CD4-positive, alpha-beta memory T cell (primary cell): ENCODE results near the gene SEC11A. TPM values are rescaled to one million over a fixed set of nuclear protein-coding genes. Genes with fewer than 3 reads are reported as not detected.
"Not testable (repeated sequence)": the region's sequence is repeated elsewhere in the genome, so short reads cannot be mapped to it uniquely, and the experiment has no call there.

ENCODE experiments used
- CTCF ChIA-PET: fragments of 350-600 bp; sonication (Branson Sonifier 250); formaldehyde crosslinking; loops from one replicate; lab custom pipeline; 2021; ENCODE audit warnings: inconsistent platforms; ENCODE audit not compliant: partially characterized antibody; lab: Charles Lee
- POLR2A ChIA-PET: fragments of 350-600 bp; sonication (Branson Sonifier 250); formaldehyde crosslinking; loops from one replicate; lab custom pipeline; 2021; ENCODE audit not compliant: partially characterized antibody; lab: Charles Lee
- DNase-seq, 5 donors: peaks; one replicate each; pipeline versions ENCODE4 v3.0.0 to v3.0.0-alpha.2; 2020 to 2022; ENCODE audit warnings: mixed read lengths in 1 of 5
- H3K27ac ChIP-seq: one replicate; pipeline ENCODE4 v1.7.0; 2013; ENCODE audit warnings: low read depth, low read length
- H3K27me3 ChIP-seq: 2 replicates; pipeline ENCODE4 v1.7.0; 2013; ENCODE audit warnings: mild to moderate bottlenecking, low read length, moderate library complexity; ENCODE audit not compliant: insufficient read depth
- H3K36me3 ChIP-seq: 2 replicates; pipeline ENCODE4 v1.7.0; 2013; ENCODE audit warnings: mild to moderate bottlenecking, low read length, moderate library complexity; ENCODE audit not compliant: insufficient read depth
- H3K4me1 ChIP-seq: 2 replicates; pipeline ENCODE4 v1.7.0; 2013; ENCODE audit warnings: mild to moderate bottlenecking, low read length, moderate library complexity; ENCODE audit not compliant: insufficient read depth
- H3K4me3 ChIP-seq, 2 donors: one replicate each; pipeline ENCODE4 v1.7.0; 2013; ENCODE audit warnings: low read length in 2 of 2, mild to moderate bottlenecking in 1 of 2
- H3K9me3 ChIP-seq, 2 donors: one replicate each; pipeline ENCODE4 v1.7.0; 2013; ENCODE audit warnings: low read length in 2 of 2, control low read depth in 1 of 2; ENCODE audit not compliant: control insufficient read depth in 1 of 2
- H3K27ac Mint-ChIP-seq, 7 donors: one replicate each; pipeline ENCODE4 v1.8.0; 2020 to 2021; ENCODE audit warnings: mixed read lengths in 7 of 7, mild to moderate bottlenecking in 6 of 7, inconsistent platforms in 3 of 7, moderate library complexity in 3 of 7
- H3K27me3 Mint-ChIP-seq, 2 donors: one replicate each; pipeline ENCODE4 v1.8.0; 2020 to 2021; ENCODE audit warnings: mixed read lengths in 2 of 2
- H3K36me3 Mint-ChIP-seq, 2 donors: one replicate each; pipeline ENCODE4 v1.8.0; 2020 to 2021; ENCODE audit warnings: mixed read lengths in 2 of 2, inconsistent platforms in 1 of 2, mild to moderate bottlenecking in 1 of 2
- H3K4me1 Mint-ChIP-seq, 4 donors: one replicate each; pipeline ENCODE4 v1.8.0; 2020 to 2021; ENCODE audit warnings: mixed read lengths in 4 of 4, mild to moderate bottlenecking in 1 of 4
- H3K4me3 Mint-ChIP-seq, 8 donors: one replicate each; pipeline ENCODE4 v1.8.0; 2020 to 2021; ENCODE audit warnings: mixed read lengths in 8 of 8, mild to moderate bottlenecking in 7 of 8, moderate library complexity in 6 of 8, inconsistent platforms in 3 of 8
- H3K9me3 Mint-ChIP-seq, 8 donors: one replicate each; pipeline ENCODE4 v1.8.0; 2020 to 2021; ENCODE audit warnings: mixed read lengths in 8 of 8, mild to moderate bottlenecking in 5 of 8, inconsistent platforms in 3 of 8, moderate library complexity in 1 of 8
- intact Hi-C: fragments of 100-400 bp; cut with micrococcal nuclease; formaldehyde crosslinking; loops from one replicate; pipeline ENCODE4 v1.15.1; 2023
- polyA plus RNA-seq, 2 donors: library from polyadenylated mRNA; unstranded; fragments of 300-500 nt; fragmentation: Illumina TruSeq; gene quantifications; one replicate each; pipeline ENCODE4 v1.2.3, GENCODE V29; 2021
- total RNA-seq, 2 experiments: library from RNA; stranded (reverse); gene quantifications; one replicate each; pipeline ENCODE4 v1.2.3, GENCODE V29; 2021

SEC11A gene
- total and polyA plus RNA-seq, 4 experiments from 2014 or later = 85.0 to 168 (median 108) TPM

DNA sequence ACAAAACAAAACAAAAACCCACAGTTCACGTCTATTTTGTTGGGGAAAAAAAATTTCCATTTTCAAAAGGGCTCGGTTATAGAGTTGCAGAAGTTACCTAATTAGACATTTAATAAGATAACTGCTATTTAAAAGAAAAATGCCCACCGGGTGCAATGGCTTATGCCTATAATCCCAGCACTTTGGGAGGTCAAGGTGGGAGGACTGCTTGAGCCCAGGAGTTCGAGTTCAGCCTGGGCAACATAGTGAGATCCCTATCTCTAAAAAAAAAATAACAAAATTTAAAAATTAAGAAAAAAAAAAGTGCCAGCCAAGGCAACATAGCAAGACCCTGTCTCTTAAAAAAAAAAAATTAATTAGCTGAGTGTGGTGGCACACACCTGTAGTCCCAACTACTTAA, 19.2 kb downstream of the SEC11A start:
- H3K9me3 Mint-ChIP-seq = no peaks in the 10 kb centered on the region
- intact Hi-C loops = loop anchor here (10.0 kb wide), 1 partner anchor 48 kb away; the partner anchor contains the start of gene ZNF592
- no peaks in the 10 kb centered on the region for H3K27me3 Mint-ChIP-seq
- peak overlapping the region in 2 of 7 donors; percentile 31 to 65 for H3K27ac Mint-ChIP-seq
- H3K4me1 ChIP-seq = peaks cover 54% of the 10 kb centered on the region
- peaks cover 3 to 6% of the 10 kb centered on the region in 2 donors for H3K36me3 Mint-ChIP-seq
- no peak overlapping the region for H3K4me3 ChIP-seq
- H3K27me3 ChIP-seq = no peaks in the 10 kb centered on the region
- peaks cover 32 to 66% (median 49%) of the 10 kb centered on the region in 4 donors for H3K4me1 Mint-ChIP-seq
- no peak overlapping the region for H3K27ac ChIP-seq
- H3K36me3 ChIP-seq = no peaks in the 10 kb centered on the region
- no peak for DNase-seq
- ChIA-PET POLR2A (interaction anchor here (0.6 to 2.3 kb wide), 3 partner anchors 19 to 46 kb away, joined by 3 to 17 read pairs (median 3); partner anchors contain the start of gene SEC11A), CTCF (interaction anchor here (1.0 kb wide), 1 partner anchor 17 kb away, joined by 3 read pairs; no protein-coding TSS in a partner anchor)
- no peaks in the 10 kb centered on the region for H3K9me3 ChIP-seq
- H3K4me3 Mint-ChIP-seq = no peak overlapping the region

DNA sequence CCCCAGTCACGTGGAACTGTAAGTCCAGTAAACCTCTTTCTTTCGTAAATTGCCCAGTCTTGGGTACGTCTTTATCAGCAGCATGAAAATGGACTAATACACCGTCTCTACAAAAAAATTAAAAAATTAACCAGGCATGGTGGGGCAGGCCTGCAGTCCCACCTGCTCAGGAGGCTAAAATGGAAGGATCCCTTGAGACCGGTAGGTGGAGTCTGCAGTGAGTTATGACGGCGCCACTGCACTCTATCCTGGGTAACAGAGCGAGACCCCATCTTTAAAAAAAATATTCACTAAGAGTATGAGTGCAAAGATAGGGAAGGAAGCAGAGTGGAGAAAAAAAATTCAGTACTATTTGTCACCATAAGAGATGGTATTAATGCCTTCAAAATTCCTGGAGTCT, 25.6 kb downstream of the SEC11A start:
- peak overlapping the region in 5 of 7 donors; percentile 16 to 51 (median 32) for H3K27ac Mint-ChIP-seq
- ChIA-PET POLR2A (interaction anchor here (0.6 kb wide), 1 partner anchor 35 kb away, joined by 3 read pairs; no protein-coding TSS in a partner anchor), CTCF (interaction anchor here (2.3 kb wide), 1 partner anchor 17 kb away, joined by 6 read pairs; no protein-coding TSS in a partner anchor)
- Histone ChIP-seq H3K4me1 (peaks cover 11% of the 10 kb centered on the region), H3K27me3 (no peaks in the 10 kb centered on the region), H3K27ac (no peak overlapping the region), H3K36me3 (peaks cover 12% of the 10 kb centered on the region), H3K4me3 (no peak overlapping the region), H3K9me3 (no peaks in the 10 kb centered on the region)
- intact Hi-C loops = loop anchor here (10.0 kb wide), 1 partner anchor 54 kb away; the partner anchor contains the start of gene ZNF592
- no peak overlapping the region for H3K4me3 Mint-ChIP-seq
- H3K27me3 Mint-ChIP-seq = no peaks in the 10 kb centered on the region
- H3K9me3 Mint-ChIP-seq = no peaks in the 10 kb centered on the region
- peaks cover 13 to 24% (median 19%) of the 10 kb centered on the region in 4 donors for H3K4me1 Mint-ChIP-seq
- peaks cover 34 to 36% of the 10 kb centered on the region in 2 donors for H3K36me3 Mint-ChIP-seq
- no peak for DNase-seq

DNA sequence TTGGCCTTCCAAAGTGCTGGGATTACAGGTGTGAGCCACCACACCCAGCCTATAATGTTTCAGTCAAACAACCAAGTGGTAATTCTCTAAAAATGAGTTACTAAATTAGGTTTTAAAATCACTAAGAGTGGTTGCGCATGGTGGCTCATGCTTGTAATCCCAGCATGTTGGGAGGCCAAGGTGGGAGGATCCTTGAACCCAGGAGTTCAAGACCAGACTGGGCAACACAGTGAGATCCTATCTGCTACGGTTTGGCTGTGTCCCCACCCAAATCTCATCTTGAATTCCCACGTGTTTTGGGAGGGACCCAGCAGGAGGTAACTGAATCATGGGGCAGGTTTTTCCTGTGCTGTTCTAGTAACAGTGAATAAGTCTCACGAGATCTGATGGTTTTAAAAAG, 26.1 kb downstream of the SEC11A start:
- Mint-ChIP-seq H3K9me3 (no peaks in the 10 kb centered on the region), H3K4me1 (peaks cover 13 to 24% (median 19%) of the 10 kb centered on the region in 4 donors), H3K27ac (peak overlapping the region in 1 of 7 donors; percentile 32), H3K36me3 (peaks cover 34 to 39% of the 10 kb centered on the region in 2 donors), H3K27me3 (no peaks in the 10 kb centered on the region), H3K4me3 (no peak overlapping the region)
- Histone ChIP-seq H3K4me1 (peaks cover 11% of the 10 kb centered on the region), H3K27me3 (no peaks in the 10 kb centered on the region), H3K36me3 (peaks cover 12% of the 10 kb centered on the region), H3K27ac (no peak overlapping the region), H3K4me3 (no peak overlapping the region), H3K9me3 (no peaks in the 10 kb centered on the region)
- POLR2A ChIA-PET = interaction anchor here (0.6 kb wide), 1 partner anchor 36 kb away, joined by 3 read pairs; no protein-coding TSS in a partner anchor
- CTCF ChIA-PET = no interaction called here
- DNase-seq = no peak
- intact Hi-C loops = loop anchor here (10.0 kb wide), 1 partner anchor 55 kb away; the partner anchor contains the start of gene ZNF592

DNA sequence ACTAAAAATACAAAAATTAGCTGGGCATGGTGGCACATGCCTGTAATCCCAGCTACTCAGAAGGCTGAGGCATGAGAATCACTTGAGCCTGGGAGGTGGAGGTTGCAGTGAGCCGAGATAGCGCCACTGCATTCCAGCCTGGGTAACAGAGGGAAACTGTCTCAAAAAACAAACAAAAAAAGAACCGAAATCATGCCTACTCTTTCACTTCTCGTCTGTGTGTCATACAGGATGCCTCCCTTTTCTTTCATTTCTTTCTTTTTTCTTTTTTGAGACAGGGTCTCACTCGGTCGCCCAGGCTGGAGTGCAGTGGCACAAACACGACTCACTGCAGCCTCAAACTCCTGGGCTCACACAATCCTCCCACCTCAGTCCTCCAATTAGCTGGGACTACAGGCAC, 29.5 kb downstream of the SEC11A start:
- H3K27me3 ChIP-seq, H3K9me3 Mint-ChIP-seq, intact Hi-C loops, DNase-seq, H3K9me3 ChIP-seq, CTCF ChIA-PET, H3K27ac ChIP-seq, H3K4me3 Mint-ChIP-seq, H3K4me3 ChIP-seq, POLR2A ChIA-PET, H3K4me1 ChIP-seq, H3K27me3 Mint-ChIP-seq: not testable (repeated sequence)
- H3K36me3 ChIP-seq = peaks cover 15% of the 10 kb centered on the region
- Mint-ChIP-seq H3K4me1 (peaks cover 16 to 32% (median 21%) of the 10 kb centered on the region in 4 donors), H3K36me3 (peaks cover 41 to 57% of the 10 kb centered on the region in 2 donors), H3K27ac (peak overlapping the region in 2 of 7 donors; percentile 67 to 85)

DNA sequence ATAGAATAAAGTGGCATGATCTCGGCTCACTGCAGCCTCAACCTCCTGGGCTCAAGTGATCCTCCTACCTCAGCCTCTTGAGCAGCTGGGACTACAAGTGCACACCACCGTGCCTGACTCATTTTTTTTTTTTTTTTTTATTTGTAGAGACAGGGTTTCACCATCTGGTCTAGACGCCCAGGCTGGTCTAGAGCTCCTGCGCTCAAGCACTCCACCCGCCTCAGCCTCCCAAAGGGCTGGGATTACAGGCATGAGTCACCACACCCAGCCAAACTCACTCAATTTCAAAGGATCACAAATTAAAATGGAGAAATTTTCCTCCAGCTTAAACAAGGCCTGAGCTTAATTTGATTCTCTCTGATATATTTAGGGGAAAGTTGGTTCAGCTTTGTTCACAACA, 30.6 kb downstream of the SEC11A start:
- Histone ChIP-seq H3K4me1 (peaks cover 9% of the 10 kb centered on the region), H3K36me3 (peaks cover 19% of the 10 kb centered on the region)
- POLR2A ChIA-PET = interaction anchor here (0.5 to 0.6 kb wide), 2 partner anchors 21 to 61 kb away, joined by 3 read pairs; no protein-coding TSS in a partner anchor

DNA sequence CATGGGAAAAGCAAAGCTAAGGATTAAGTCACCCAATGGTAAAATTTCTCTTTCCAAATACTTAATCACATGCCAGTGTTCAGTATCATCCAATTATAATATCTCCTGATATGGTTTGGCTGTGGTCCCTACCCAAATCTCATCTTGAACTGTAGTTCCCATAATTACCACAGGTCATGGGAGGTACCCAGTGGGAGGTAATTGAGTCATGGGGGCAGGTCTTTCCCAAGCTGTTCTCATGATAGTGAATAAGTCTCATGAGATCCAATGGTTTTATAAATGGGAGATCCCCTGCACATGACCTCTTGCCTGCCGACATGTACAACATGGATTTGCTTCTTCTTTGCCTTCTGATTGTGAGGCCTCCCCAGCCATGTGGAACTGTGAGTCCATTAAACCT, 31.8 kb downstream of the SEC11A start:
- DNase-seq = no peak
- Mint-ChIP-seq H3K27ac (peak overlapping the region in 4 of 7 donors; percentile 6 to 89 (median 82)), H3K4me3 (no peak overlapping the region), H3K9me3 (peaks cover 0 to 2% (median 0%) of the 10 kb centered on the region in 8 donors), H3K36me3 (peaks cover 35 to 57% of the 10 kb centered on the region in 2 donors), H3K4me1 (peaks cover 12 to 21% (median 14%) of the 10 kb centered on the region in 4 donors), H3K27me3 (no peaks in the 10 kb centered on the region)
- Histone ChIP-seq H3K27me3 (no peaks in the 10 kb centered on the region), H3K4me1 (peaks cover 9% of the 10 kb centered on the region), H3K9me3 (no peaks in the 10 kb centered on the region), H3K36me3 (peaks cover 24% of the 10 kb centered on the region), H3K4me3 (no peak overlapping the region), H3K27ac (no peak overlapping the region)
- ChIA-PET POLR2A (no interaction called here), CTCF (no interaction called here)
- intact Hi-C loops = no loop called here

More for the DNA sequence above, 30.6 kb downstream of the SEC11A start:
- Histone ChIP-seq H3K27ac (no peak overlapping the region), H3K4me3 (no peak overlapping the region), H3K9me3 (no peaks in the 10 kb centered on the region), H3K27me3 (no peaks in the 10 kb centered on the region)
- Mint-ChIP-seq H3K27ac (peak overlapping the region in 5 of 7 donors; percentile 13 to 79 (median 50)), H3K9me3 (peaks cover 0 to 2% (median 0%) of the 10 kb centered on the region in 8 donors), H3K36me3 (peaks cover 38 to 54% of the 10 kb centered on the region in 2 donors), H3K4me3 (no peak overlapping the region), H3K4me1 (peaks cover 14 to 23% (median 16%) of the 10 kb centered on the region in 4 donors), H3K27me3 (no peaks in the 10 kb centered on the region)
- intact Hi-C loops = no loop called here
- CTCF ChIA-PET = interaction anchor here (0.6 to 1.2 kb wide), 6 partner anchors 13 to 295 kb away, joined by 3 to 4 read pairs (median 3); no protein-coding TSS in a partner anchor
- DNase-seq = no peak

DNA sequence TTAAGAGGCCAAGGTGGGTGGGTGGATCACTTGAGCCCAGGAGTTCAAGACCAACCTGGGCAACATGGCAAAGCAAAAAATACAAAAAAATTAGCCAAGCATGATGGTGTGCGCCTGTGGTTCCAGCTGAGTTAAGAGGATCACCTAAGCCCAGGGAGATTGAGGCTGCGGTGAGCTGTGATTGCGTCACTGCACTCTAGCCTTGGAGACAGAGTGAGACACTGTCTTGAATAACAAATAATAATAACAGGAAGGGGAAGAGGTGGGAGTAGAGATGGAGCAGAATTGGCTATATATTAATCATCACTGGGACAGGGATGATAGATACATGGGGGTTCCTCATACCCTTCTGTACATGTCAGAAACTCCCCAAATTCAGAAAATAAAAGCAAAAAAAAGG, 34.1 kb downstream of the SEC11A start:
- Mint-ChIP-seq H3K9me3 (peaks cover 0 to 2% (median 0%) of the 10 kb centered on the region in 8 donors), H3K4me3 (no peak overlapping the region), H3K27me3 (no peaks in the 10 kb centered on the region), H3K36me3 (peaks cover 19 to 54% of the 10 kb centered on the region in 2 donors), H3K4me1 (peaks cover 10 to 21% (median 14%) of the 10 kb centered on the region in 4 donors), H3K27ac (peak overlapping the region; percentile 70 to 93 (median 89))
- no peaks in the 10 kb centered on the region for H3K27me3 ChIP-seq
- ChIA-PET CTCF (interaction anchor here (1.2 to 1.7 kb wide), 3 partner anchors 35 to 94 kb away, joined by 3 to 9 read pairs (median 5); partner anchors contain the start of gene SEC11A), POLR2A (interaction anchor here (0.6 to 2.8 kb wide), 9 partner anchors 11 to 68 kb away, joined by 3 to 15 read pairs (median 4); partner anchors contain the start of gene SEC11A)
- no peak overlapping the region for H3K4me3 ChIP-seq
- DNase-seq = peak; percentile 51 to 88 (median 60)
- H3K36me3 ChIP-seq = peaks cover 20% of the 10 kb centered on the region
- intact Hi-C loops = no loop called here
- no peak overlapping the region for H3K27ac ChIP-seq
- peaks cover 9% of the 10 kb centered on the region for H3K4me1 ChIP-seq
- no peaks in the 10 kb centered on the region for H3K9me3 ChIP-seq
